HepG2 (cell line): ENCODE results near the gene CHCHD6. TPM values are rescaled to one million over a fixed set of nuclear protein-coding genes. Genes with fewer than 3 reads are reported as not detected.

ENCODE experiments used
- ARNT2 ChIP-seq: sonication (generic); formaldehyde crosslinking; IDR thresholded peaks from 2 replicates; pipeline ENCODE4 v1.8.0; 2022; ENCODE audit warnings: mild to moderate bottlenecking, low read depth, missing genetic modification reagents, moderate library complexity
- HMG20B ChIP-seq: conservative IDR thresholded peaks from 2 replicates; pipeline ENCODE4 v1.6.1; 2016; ENCODE audit warnings: missing genetic modification reagents, missing compliant biosample characterization
- HNRNPL ChIP-seq: fragments of 200-400 bp; formaldehyde crosslinking; IDR thresholded peaks from 2 replicates; pipeline ENCODE4 v1.6.1; 2017; ENCODE audit warnings: mild to moderate bottlenecking, low read depth, low read length
- KLF16 ChIP-seq, 2 experiments: sonication (generic) in 1 of 2; formaldehyde crosslinking in 1 of 2; IDR thresholded peaks; 2 replicates each; pipeline versions ENCODE4 v1.6.1 to v1.8.0; 2016 to 2023; ENCODE audit warnings: missing genetic modification reagents in 2 of 2, missing compliant biosample characterization in 1 of 2
- MTA3 ChIP-seq: sonication (generic); formaldehyde crosslinking; IDR thresholded peaks from 2 replicates; pipeline ENCODE4 v1.4.0; 2020; ENCODE audit warnings: missing genetic modification reagents
- NFE2 ChIP-seq: sonication (generic); formaldehyde crosslinking; IDR thresholded peaks from 2 replicates; pipeline ENCODE4 v1.4.0; 2020; ENCODE audit warnings: missing genetic modification reagents
- NFE2L2 ChIP-seq: fragments of 150-350 bp; IDR thresholded peaks from 2 replicates; pipeline ENCODE4 v1.6.1; 2014; ENCODE audit warnings: low read length
- POLR2AphosphoS5 ChIP-seq: IDR thresholded peaks from 2 replicates; pipeline ENCODE4 v1.6.1; 2012; ENCODE audit warnings: low read depth, low read length
- RFXANK ChIP-seq: IDR thresholded peaks from 2 replicates; pipeline ENCODE4 v1.6.1; 2016
- RXRB ChIP-seq: IDR thresholded peaks from 2 replicates; pipeline ENCODE4 v1.6.1; 2016; ENCODE audit warnings: borderline replicate concordance, missing genetic modification reagents, missing compliant biosample characterization
- ZNF34 ChIP-seq: sonication (generic); formaldehyde crosslinking; IDR thresholded peaks from 2 replicates; pipeline ENCODE4 v1.4.0; 2020; ENCODE audit warnings: mild to moderate bottlenecking, missing genetic modification reagents, borderline replicate concordance
- ZNF382 ChIP-seq: sonication (generic); formaldehyde crosslinking; IDR thresholded peaks from 2 replicates; pipeline ENCODE4 v1.5.0; 2020; ENCODE audit warnings: missing genetic modification reagents, mild to moderate bottlenecking, borderline replicate concordance
- ZNF558 ChIP-seq: sonication (generic); formaldehyde crosslinking; IDR thresholded peaks from 2 replicates; pipeline ENCODE4 v1.9.0; 2022; ENCODE audit warnings: mild to moderate bottlenecking, missing genetic modification reagents, borderline replicate concordance
- ZNF660 ChIP-seq: sonication (generic); formaldehyde crosslinking; IDR thresholded peaks from 2 replicates; pipeline ENCODE4 v1.5.1; 2020; ENCODE audit warnings: mild to moderate bottlenecking, low read depth, missing genetic modification reagents, borderline replicate concordance
- ZNF672 ChIP-seq: sonication (generic); formaldehyde crosslinking; IDR thresholded peaks from 2 replicates; pipeline ENCODE4 v1.8.1; 2022; ENCODE audit warnings: missing genetic modification reagents
- polyA plus RNA-seq, 8 experiments: library from polyadenylated mRNA; depleted of rRNA in 3 of 8; stranded (reverse) in 7 of 8; unstranded in 1 of 8; fragments of >200 nt; fragmentation: Illumina TruSeq in 4 of 8; extraction: Trizol in 4 of 8; gene quantifications; 2 replicates each; pipeline versions ENCODE4 v1.2.1 to v1.2.3, GENCODE V29; 2011 to 2016; ENCODE audit warnings: low read depth in 4 of 8, missing spikeins in 1 of 8, mixed read lengths in 1 of 8; ENCODE audit not compliant: insufficient read depth in 1 of 8
- total RNA-seq, 5 experiments: library from RNA; depleted of rRNA; stranded (reverse); fragments of >200 nt; fragmentation: Illumina TruSeq; extraction: Trizol; gene quantifications; 2 replicates each; pipeline ENCODE4 v1.2.3, GENCODE V29; 2016; ENCODE audit warnings: low read depth in 1 of 5
- TF ChIP-seq, protein P1 (sequence below): sonication (generic); formaldehyde crosslinking; IDR thresholded peaks from 2 replicates; pipeline ENCODE4 v1.8.0; 2022; ENCODE audit warnings: mild to moderate bottlenecking, missing genetic modification reagents
- TF ChIP-seq, protein P2 (sequence below): sonication (generic); formaldehyde crosslinking; IDR thresholded peaks from 2 replicates; pipeline ENCODE4 v1.4.0; 2020; ENCODE audit warnings: missing genetic modification reagents
- TF ChIP-seq, protein P3 (sequence below): sonication (generic); formaldehyde crosslinking; IDR thresholded peaks from 2 replicates; pipeline ENCODE4 v1.5.0; 2020; ENCODE audit warnings: missing genetic modification reagents, mild to moderate bottlenecking, borderline replicate concordance
- TF ChIP-seq, protein P4 (sequence below): sonication (generic); formaldehyde crosslinking; IDR thresholded peaks from 2 replicates; pipeline ENCODE4 v1.4.0; 2020; ENCODE audit warnings: missing genetic modification reagents

CHCHD6 gene
- total and polyA plus RNA-seq, 2 of the 13 experiments (the other 11 are each of a cell fraction or from before 2014, with no cell fraction given): 20.3 to 20.8 TPM

DNA sequence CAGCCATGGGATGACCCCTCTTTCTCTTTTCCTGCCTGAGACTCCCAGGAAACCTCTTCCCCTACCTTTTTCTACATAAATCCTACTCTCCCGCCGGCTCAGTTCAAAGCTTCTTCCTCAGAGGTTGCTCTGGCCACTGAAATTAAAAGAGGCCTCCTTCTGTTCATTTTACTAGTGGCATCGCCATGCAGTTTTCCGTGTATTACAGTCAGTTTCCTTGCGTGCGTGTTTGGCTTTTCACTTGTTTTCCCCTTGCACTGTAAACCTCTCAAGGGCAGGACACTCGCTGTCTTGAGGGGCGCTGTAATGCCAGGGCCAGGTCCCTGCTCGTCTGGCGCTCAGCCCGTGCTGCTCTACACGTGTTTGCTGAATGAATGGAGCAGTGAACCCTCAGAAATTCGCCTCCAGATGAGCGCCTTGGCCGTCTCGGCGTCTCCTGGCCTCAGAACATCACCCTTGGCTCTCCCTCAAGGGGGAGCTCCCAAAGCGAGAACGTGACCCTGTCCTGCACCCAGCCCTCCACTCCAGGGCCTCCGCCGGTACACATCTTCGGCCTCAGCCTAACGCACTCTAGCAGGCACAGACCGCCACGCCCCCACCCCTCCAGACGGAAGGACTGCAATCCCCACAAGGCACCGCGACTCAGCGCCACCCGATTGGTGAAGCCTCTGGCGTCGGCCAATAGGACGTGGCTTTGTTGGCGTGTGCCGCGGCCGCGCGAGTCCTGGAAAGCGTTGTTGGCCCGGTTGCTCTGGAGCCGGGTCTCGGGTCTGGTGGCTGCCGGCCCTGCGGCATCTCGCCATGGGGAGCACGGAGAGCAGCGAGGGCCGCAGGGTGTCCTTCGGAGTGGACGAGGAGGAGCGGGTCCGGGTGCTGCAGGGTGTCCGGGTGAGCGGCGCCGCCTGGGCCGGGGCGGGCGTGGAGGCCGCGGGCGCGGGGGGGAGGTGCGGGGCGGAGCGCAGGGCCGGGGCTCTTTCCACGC is at the start of gene CHCHD6 (continued):
- no peak for TF ChIP-seq ZNF660 (CRISPR knock-in tag)
- no peak for TF ChIP-seq ZNF34 (CRISPR knock-in tag)
- no peak for TF ChIP-seq ZNF672
- TF ChIP-seq MTA3 (CRISPR knock-in tag): no peak
- no peak; the same call in 1 of the 2 replicates for TF ChIP-seq ARNT2 (CRISPR knock-in tag)
- no peak for TF ChIP-seq HMG20B (CRISPR knock-in tag)
- TF ChIP-seq, protein P1, sequence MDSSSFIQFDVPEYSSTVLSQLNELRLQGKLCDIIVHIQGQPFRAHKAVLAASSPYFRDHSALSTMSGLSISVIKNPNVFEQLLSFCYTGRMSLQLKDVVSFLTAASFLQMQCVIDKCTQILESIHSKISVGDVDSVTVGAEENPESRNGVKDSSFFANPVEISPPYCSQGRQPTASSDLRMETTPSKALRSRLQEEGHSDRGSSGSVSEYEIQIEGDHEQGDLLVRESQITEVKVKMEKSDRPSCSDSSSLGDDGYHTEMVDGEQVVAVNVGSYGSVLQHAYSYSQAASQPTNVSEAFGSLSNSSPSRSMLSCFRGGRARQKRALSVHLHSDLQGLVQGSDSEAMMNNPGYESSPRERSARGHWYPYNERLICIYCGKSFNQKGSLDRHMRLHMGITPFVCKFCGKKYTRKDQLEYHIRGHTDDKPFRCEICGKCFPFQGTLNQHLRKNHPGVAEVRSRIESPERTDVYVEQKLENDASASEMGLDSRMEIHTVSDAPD (CRISPR knock-in tag): no peak
- no peak for TF ChIP-seq ZNF382 (CRISPR knock-in tag)
- TF ChIP-seq KLF16 (CRISPR knock-in tag; IDR thresholded peaks at IDR 0.05): peak; percentile 25 to 85; a peak in 2 of 4 replicates
- TF ChIP-seq, protein P2, sequence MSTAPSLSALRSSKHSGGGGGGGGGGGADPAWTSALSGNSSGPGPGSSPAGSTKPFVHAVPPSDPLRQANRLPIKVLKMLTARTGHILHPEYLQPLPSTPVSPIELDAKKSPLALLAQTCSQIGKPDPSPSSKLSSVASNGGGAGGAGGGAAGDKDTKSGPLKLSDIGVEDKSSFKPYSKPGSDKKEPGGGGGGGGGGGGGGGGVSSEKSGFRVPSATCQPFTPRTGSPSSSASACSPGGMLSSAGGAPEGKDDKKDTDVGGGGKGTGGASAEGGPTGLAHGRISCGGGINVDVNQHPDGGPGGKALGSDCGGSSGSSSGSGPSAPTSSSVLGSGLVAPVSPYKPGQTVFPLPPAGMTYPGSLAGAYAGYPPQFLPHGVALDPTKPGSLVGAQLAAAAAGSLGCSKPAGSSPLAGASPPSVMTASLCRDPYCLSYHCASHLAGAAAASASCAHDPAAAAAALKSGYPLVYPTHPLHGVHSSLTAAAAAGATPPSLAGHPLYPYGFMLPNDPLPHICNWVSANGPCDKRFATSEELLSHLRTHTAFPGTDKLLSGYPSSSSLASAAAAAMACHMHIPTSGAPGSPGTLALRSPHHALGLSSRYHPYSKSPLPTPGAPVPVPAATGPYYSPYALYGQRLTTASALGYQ (CRISPR knock-in tag): no peak
- TF ChIP-seq, protein P3, sequence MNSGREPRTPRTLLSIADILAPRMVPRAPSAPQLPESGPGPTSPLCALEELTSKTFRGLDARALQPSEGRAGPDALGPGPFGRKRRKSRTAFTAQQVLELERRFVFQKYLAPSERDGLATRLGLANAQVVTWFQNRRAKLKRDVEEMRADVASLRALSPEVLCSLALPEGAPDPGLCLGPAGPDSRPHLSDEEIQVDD (CRISPR knock-in tag): no peak
- TF ChIP-seq POLR2AphosphoS5: no peak
- TF ChIP-seq NFE2L2: no peak
- no peak for TF ChIP-seq RFXANK (CRISPR knock-in tag)
- TF ChIP-seq RXRB (CRISPR knock-in tag): peak; percentile 52; the same call in 1 of the 2 replicates
- TF ChIP-seq HNRNPL: 0 out of 2 replicates have a peak, but pooled peaks have one; percentile 51
- TF ChIP-seq, protein P4, sequence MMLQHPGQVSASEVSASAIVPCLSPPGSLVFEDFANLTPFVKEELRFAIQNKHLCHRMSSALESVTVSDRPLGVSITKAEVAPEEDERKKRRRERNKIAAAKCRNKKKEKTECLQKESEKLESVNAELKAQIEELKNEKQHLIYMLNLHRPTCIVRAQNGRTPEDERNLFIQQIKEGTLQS (CRISPR knock-in tag): no peak; the same call in 1 of the 2 replicates
- peak; percentile 77; the same call in 1 of the 2 replicates for TF ChIP-seq ZNF558 (CRISPR knock-in tag)
- no peak for TF ChIP-seq NFE2 (CRISPR knock-in tag)
